HG03558 (cell line): ENCODE data around the gene IGF1R.
"Not testable (repeated sequence)": the region's sequence is repeated elsewhere in the genome, so short reads cannot be mapped to it uniquely, and the experiment has no call there.

ENCODE experiments used
- ATAC-seq: cut with Tn5 transposase; IDR thresholded peaks from one replicate; pipeline ENCODE4 v1.9.1; 2021; ENCODE audit warnings: moderate number of reproducible peaks; ENCODE audit not compliant: unreplicated experiment; ENCODE audit errors: extremely low read depth

Gene IGF1R

DNA sequence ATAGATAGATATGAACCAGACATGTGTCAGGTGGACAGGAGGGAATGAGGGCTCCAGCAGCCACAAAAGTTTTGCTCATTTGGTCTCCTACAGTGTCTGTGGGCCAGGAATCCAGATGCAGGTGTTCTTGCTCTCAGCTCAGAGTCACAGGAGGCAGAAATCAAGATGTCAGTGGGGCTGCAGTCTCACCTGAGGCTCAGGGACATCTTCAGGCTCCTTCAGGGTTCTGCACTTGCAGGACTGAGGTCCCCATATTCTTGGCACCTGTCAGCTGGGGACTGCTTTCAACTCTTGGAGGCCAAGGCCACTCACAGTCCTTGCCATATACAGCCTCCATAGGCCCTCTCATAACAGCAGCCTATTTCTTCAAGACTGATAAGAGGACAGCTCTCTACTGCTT is 301.9 kb downstream of the IGF1R start:
- ATAC-seq = no peak

DNA sequence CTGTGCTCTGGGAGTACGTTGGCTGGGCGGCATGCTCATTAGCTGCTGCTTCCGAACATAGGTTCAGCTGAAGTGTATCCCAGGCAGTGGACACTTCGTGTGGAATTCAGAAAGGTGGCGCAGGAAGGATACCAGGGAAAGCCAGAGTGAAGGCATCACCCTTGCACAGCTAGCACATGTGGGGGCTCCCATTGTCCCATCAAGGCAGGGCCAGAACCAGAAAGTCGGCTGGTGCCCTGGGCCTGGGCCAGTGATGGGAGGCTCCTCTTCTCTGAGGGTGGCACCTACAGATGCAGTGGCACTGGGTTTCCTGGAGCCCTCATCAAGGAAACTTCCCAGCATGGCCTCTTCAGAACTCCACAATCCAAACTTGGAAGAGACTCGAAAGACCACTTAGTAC is 302.7 kb downstream of the IGF1R start:
- ATAC-seq = no peak

DNA sequence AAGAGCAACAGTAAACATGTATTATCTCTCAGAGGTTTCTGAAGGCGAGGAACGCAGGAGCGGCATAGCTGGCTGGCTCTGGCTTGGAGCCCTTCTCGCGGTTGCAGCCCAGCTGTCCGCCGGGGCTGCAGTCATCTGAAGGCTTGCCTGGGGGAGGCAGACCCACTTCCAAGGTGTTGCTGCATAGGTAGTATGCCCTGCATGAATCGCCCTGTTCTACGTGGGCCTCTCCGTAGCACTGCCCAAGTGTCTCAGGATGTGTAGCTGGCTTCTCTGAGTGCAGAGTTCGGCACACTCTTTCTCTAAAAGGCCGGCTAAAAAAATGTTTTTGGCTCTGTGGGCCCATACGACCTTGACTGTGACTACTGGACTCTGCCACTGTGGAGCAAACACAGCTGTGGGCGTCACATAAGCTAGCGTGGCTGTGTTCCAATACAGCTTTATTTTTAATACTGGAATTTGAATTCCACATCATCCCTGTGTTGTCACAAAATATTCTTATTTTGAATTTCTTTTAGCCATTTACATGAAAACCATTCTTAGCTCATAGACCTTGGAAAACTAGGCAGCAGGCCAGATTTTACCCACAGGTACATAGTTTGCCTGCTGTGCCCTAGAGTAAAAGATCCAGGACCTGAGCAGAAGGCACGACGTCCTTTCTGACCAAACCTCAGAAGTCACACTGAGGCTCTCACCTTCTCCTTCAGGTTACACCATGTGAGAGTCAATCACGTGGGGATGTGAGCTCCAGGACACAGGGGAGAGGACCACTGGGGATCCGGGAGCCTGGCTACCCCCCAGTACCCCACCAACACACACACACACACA is 303.4 kb downstream of the IGF1R start:
- ATAC-seq = no peak

DNA sequence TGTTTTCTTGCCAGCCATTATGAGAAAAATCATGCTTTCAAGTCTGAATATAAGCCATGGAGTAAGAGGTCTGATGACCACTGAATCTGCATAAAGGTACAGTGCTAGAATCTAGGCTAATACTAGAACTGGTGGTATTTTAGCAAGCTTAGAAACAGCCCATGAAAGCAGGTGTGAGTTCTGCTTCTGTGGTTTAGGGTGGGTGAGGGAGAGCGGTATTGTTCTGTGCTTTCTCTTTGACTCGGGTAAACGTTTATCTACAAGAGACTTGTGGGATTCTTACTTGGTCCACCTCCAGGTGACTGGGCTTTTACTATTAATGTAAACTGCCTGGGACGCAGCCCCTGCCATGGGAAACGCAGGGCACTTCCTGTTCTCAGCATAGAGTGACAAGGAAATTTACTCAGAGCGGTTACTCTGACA is 304.1 kb downstream of the IGF1R start:
- ATAC-seq = peak; percentile 99

DNA sequence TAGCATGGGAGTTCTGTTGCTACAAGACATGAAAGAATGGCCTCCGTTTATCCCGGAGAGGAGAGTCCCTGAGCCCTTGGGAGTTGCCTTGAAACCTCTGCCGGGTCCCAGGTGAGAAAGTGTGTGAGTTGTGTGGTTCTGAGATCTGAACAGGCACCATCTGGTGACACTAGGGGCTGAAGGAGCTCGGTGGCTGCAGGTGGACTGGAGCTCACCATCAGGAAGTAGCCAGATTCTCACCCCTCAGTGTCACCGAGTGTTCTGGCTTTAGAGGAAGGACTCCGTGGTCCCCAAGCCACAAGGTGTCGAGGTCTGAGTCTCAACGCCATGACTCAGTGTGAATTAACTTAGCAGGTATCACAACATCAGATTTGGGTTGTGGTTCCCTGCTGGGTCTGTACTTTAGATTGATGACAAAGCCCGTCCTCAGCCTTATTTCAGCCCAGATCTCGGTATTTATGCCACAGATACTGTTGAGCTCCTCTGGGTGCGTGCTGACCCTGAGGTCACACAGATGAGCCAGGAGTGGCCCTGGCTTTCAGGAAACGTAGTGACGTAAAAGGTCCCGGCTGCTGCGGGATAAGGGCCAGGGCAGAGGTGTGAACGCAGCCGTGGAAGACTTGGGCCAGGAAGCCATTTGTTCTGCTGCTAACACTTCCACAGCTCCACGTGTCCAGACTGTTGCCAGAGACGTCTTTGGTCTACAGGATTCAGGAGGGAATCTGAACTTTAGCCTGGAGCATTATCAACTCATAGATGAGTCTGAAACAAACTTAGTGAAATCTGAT is 304.9 kb downstream of the IGF1R start:
- no peak for ATAC-seq

DNA sequence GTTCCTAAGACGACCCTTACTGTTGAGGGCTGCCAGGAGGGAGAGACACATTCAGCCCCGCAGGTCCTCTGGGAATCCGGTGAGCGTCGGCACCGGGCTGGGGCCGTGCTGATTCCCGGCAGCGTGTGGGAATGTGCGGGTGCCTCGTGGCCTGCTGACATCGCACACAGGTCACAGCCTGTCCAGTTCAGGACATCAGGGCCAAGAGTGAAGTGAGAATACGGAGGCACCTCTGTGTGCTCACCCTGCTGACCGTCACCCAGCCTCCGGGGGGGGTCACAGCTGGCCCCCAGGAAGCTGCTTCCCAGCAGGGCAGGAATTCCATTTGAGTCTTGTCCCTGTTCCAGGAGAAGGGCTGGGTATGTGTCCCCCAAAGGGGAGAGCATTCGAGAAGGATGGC is 305.6 kb downstream of the IGF1R start:
- ATAC-seq = no peak

DNA sequence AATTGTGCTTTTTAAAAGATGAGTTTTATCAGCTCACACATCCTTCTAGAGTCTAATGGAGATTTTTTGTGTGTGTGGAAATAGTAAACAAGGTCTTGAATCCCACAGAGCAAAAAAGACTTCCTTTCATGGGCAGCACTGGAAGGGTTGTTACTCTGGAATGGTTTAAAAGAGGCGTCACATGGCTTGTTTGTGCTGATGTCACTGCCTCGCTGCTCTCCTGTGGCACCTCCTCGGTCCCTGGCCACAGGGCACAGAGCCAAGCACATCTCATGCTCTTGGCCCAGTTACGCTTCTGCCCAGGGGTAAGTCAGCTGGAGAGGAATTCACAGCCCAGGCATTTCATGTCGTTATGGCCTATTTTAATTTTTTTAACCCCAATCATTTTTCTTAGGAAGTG is 306.1 kb downstream of the IGF1R start:
- ATAC-seq = no peak

DNA sequence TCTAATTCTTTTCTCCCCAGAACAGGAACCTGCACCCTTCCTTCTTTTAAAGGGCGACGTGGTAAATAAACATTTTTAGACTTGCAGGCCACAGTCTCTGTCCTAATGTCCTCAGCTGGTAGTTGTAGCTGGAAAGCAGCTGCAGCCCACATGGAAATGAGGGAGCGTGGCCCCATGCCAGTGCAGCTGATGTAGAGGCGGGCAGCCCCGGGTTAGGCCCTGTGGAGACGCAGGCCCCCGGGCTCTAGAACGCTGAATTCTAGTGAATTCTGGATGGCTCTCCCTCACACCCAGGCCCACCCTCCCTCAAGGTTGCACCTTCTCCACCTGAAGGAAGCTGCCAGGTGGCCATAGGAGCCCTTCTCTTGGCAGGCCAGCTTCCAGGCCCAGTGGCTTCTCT is 307.0 kb downstream of the IGF1R start:
- ATAC-seq = no peak

DNA sequence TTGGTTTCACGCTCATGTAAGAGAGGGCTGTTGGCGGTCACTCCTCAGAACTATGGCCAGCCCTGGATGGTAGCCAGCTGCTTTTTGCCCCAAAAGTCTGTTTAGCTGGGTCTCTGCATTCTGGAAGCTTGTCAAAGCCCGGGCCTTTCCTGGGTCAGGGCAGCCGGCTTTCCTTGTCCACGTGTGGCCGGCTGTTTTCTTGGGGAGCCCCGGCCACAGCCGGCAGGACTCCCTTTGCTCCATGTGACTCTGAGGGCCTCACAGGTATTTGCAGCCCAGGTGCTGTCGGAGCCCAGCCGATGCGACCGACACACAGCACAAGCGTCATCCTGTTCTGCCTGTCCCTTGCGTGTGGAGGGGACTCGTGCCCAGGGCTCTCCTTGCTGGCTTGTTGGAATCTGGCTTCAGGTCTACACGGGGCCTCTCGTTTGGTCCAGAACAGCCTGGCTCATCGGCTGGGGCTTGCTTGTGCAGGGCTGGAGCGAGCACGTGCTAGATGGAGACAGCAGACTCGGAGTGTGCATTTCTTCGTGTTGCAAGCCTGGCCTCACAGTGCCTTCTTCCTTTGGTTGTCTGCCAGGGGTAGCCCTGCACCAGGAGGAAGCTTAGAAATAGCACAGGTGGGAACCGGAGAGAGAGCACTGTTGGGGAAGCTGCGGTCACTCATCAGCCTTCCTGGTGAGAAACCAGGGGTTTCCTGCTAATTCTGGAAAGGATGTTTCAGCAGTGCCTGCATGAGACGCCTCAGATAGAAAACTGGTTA is 307.8 kb downstream of the IGF1R start:
- ATAC-seq = no peak

DNA sequence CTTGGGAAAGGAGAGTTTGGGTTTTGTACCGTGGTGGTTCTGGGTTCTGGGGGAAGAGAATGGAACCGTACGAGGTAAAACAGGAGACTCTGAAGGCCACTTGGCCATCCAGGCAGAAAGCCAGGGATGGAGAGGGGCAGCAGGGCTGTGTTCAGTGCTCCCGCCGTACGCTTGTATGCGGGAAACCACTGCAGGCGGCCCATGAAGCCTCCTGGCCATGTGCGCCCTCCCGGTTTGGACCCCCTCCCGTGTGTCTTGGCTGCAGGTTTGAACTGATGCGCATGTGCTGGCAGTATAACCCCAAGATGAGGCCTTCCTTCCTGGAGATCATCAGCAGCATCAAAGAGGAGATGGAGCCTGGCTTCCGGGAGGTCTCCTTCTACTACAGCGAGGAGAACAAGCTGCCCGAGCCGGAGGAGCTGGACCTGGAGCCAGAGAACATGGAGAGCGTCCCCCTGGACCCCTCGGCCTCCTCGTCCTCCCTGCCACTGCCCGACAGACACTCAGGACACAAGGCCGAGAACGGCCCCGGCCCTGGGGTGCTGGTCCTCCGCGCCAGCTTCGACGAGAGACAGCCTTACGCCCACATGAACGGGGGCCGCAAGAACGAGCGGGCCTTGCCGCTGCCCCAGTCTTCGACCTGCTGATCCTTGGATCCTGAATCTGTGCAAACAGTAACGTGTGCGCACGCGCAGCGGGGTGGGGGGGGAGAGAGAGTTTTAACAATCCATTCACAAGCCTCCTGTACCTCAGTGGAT is 308.6 kb downstream of the IGF1R start:
- ATAC-seq = no peak

DNA sequence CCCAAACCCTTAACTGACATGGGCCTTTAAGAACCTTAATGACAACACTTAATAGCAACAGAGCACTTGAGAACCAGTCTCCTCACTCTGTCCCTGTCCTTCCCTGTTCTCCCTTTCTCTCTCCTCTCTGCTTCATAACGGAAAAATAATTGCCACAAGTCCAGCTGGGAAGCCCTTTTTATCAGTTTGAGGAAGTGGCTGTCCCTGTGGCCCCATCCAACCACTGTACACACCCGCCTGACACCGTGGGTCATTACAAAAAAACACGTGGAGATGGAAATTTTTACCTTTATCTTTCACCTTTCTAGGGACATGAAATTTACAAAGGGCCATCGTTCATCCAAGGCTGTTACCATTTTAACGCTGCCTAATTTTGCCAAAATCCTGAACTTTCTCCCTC is 309.3 kb downstream of the IGF1R start:
- ATAC-seq = no peak

DNA sequence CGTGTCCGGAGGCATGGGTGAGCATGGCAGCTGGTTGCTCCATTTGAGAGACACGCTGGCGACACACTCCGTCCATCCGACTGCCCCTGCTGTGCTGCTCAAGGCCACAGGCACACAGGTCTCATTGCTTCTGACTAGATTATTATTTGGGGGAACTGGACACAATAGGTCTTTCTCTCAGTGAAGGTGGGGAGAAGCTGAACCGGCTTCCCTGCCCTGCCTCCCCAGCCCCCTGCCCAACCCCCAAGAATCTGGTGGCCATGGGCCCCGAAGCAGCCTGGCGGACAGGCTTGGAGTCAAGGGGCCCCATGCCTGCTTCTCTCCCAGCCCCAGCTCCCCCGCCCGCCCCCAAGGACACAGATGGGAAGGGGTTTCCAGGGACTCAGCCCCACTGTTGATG is 309.7 kb downstream of the IGF1R start:
- ATAC-seq = no peak

DNA sequence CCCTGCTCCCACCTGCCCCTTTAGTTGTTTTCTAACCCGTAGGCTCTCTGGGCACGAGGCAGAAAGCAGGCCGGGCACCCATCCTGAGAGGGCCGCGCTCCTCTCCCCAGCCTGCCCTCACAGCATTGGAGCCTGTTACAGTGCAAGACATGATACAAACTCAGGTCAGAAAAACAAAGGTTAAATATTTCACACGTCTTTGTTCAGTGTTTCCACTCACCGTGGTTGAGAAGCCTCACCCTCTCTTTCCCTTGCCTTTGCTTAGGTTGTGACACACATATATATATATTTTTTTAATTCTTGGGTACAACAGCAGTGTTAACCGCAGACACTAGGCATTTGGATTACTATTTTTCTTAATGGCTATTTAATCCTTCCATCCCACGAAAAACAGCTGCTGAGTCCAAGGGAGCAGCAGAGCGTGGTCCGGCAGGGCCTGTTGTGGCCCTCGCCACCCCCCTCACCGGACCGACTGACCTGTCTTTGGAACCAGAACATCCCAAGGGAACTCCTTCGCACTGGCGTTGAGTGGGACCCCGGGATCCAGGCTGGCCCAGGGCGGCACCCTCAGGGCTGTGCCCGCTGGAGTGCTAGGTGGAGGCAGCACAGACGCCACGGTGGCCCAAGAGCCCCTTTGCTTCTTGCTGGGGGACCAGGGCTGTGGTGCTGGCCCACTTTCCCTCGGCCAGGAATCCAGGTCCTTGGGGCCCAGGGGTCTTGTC is 310.7 kb downstream of the IGF1R start:
- no peak for ATAC-seq

DNA sequence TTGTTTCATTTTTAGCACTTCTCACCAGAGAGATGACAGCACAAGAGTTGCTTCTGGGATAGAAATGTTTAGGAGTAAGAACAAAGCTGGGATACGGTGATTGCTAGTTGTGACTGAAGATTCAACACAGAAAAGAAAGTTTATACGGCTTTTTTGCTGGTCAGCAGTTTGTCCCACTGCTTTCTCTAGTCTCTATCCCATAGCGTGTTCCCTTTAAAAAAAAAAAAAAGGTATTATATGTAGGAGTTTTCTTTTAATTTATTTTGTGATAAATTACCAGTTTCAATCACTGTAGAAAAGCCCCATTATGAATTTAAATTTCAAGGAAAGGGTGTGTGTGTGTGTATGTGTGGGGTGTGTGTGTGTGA is 311.3 kb downstream of the IGF1R start:
- no peak for ATAC-seq

DNA sequence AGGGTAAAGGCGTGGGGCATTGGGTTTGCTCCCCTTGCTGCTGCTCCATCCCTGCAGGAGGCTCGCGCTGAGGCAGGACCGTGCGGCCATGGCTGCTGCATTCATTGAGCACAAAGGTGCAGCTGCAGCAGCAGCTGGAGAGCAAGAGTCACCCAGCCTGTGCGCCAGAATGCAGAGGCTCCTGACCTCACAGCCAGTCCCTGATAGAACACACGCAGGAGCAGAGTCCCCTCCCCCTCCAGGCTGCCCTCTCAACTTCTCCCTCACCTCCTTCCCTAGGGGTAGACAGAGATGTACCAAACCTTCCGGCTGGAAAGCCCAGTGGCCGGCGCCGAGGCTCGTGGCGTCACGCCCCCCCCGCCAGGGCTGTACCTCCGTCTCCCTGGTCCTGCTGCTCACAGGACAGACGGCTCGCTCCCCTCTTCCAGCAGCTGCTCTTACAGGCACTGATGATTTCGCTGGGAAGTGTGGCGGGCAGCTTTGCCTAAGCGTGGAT is 312.3 kb downstream of the IGF1R start:
- no peak for ATAC-seq

DNA sequence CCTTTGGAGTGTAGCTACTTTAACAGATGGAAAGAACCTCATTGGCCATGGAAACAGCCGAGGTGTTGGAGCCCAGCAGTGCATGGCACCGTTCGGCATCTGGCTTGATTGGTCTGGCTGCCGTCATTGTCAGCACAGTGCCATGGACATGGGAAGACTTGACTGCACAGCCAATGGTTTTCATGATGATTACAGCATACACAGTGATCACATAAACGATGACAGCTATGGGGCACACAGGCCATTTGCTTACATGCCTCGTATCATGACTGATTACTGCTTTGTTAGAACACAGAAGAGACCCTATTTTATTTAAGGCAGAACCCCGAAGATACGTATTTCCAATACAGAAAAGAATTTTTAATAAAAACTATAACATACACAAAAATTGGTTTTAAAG is 315.1 kb downstream of the IGF1R start:
- no peak for ATAC-seq

DNA sequence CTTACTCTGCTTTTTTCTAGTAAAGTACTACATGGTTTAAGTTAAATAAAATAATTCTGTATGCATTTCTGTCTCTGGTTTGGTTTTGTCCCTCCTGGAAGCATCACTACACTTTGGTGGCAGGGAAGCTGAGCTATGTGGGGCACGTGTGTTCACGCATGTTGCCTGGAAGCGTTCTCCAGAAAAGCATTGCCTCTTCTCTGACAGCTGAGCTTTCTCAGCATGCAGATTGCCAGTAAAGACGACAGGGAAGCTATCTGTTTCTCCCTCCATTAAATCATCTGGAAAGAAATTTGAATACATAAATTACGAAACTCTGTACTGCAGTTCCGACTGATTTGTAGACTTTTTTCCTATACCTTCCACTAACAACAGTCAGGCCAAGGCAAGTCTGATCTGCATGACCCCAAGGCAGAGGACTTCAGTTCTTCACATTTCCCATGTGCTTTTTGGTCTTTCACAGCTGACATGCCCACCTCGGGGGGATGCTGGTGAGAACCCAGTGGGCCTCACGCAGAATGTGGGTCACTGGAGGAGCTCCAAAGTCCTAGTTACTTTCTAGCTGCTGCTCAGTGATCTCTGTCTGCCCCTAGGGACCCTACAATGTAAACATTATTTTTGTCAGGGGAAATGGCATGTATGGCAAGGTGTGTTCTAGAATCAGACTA is 316.3 kb downstream of the IGF1R start:
- ATAC-seq = no peak

DNA sequence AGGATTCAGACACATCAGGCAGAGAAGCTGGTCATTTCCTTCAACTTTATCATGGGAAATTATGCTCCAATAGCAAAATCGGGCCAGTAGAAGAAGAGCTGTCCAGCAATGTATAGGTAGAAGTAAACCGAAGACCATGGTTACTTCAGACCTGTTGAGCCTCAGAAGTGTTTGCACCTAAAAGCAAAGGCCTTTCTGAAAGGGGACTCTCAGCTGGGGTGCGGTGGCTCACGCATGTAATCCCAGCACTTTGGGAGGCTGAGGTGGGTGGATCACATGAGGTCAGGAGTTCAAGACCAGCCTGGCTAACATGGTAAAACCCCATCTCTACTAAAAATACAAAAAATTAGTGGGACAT is 316.8 kb downstream of the IGF1R start:
- ATAC-seq = not testable (repeated sequence)

DNA sequence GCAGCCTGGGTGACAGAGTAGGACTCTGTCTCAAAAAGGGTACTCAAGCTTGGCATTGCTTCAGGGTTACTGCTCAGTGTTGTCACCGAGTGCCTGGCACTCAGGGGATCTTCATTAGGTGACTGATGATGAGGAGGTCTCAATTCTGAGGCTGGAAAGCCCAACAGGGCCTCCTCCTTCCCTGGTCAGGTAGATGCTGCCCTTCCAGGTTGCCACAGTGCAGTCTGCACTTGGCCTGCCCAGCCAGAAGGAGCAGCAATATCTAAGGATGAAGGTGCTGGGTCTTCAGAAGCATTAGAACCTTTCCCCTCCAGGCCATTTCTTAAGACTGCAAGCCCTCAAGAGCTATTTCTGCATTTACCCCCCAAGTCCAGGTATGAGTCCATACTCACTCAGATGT is 317.3 kb downstream of the IGF1R start:
- no peak for ATAC-seq
